WI38 (cell line): ENCODE results near the gene COL26A1.

Experiments
- H3K4me3 ChIP-seq: 2 replicates; pipeline ENCODE4 v1.5.1; 2011; ENCODE audit warnings: low read depth, mild to moderate bottlenecking, control low read depth, low read length
- CTCF ChIP-seq: IDR thresholded peaks from 2 replicates; pipeline ENCODE4 v1.5.1; 2012; ENCODE audit warnings: low read depth, mild to moderate bottlenecking, control low read depth, low read length

The COL26A1 gene

DNA sequence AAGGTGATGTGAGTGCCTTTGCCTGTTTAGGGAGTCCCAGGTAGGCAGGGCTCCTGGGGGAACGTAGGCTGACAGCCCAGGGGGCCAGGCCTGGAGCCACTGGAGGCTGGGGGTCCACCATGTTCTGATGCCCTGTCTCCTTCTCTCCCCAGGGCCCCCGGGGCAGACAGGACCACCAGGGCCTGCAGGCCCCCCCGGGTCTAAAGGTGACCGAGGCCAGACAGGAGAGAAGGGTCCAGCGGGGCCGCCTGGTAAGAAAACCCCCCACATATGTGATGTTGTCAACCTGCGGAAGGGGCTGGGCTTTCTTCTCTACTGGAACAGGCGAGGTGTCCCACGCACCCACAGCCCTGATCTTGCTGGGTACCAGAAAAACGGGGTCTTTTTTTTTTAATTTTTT is 181.2 kb downstream of the COL26A1 start:
- no peak overlapping the region for H3K4me3 ChIP-seq

GRCh38 chr7:101545441-101546190 is 182.9 kb downstream of the COL26A1 start:
- TF ChIP-seq CTCF, result no peak
- no peak overlapping the region for H3K4me3 ChIP-seq

More for the DNA sequence above, 181.2 kb downstream of the COL26A1 start:
- TF ChIP-seq CTCF, result no peak

DNA sequence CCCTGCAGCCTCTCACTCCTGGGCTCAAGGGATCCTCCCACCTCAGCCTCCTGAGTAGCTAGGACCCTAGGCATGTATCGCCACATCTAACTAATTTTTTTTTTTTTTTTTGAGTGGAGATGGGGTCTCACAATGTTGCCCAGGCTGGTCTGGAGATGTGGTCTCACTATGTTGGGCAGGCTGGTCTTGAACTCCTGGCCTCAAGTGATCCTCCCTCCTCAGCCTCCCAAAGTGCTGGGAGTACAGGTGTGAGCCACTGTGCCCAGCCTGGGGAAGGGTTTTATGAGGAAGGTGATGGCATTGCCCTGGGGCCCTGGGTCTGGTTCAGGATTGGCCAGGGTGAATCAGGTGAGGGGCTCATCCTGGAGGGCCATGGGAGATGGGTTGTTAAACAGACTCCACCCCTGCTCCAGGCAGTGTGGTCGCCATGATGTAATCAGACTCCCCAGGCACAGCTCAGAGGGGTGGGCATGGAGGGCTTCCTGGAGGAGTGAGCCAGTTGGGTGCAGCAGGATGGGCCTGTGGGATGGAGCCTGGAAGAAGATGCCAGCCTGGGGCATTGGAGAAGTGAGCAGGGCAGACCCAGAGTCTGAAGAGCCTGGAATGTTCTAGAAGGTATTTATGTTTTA is 183.7 kb downstream of the COL26A1 start:
- no peak overlapping the region for H3K4me3 ChIP-seq
- no peak for TF ChIP-seq CTCF

DNA sequence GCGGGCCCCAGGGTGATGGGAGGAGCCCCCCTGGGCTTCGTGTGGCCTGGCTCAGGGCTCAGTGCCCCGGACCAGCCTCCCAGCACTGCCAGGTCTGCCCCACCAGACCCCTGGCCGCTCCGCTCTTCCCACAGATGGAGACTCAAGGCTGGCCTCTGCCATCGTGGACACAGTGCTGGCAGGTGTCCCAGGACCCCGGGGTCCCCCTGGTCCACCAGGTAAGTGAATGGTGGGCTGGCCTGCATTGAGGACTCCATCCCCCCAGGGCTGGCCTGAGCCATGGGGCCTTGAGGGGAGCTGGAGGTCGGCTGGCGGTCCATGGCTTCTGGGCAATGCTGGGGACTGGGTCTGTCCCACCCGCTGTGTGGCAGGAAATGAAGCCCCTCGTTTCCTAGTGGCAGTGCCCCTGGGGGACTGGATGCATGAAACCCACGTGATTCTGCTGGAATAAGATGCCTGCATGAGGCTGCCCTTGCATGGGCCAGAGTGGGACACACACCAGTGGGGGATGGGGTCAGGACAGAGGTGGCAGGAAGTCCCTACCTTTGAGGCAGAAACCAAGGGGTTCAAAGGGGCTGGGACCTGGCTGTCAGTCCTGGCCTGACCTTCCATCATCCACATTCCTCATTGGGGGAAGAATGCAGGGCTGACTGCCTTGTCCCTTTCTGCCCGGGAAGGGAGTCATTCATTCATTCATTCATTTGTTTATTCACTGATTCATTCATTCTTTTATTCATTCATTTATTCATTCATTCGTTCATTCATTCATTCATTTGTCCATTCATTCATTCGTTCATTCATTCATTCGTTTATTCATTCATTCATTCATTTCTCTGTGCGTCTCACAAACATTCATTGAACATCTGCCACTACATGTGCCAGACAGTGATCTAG is 184.6 kb downstream of the COL26A1 start:
- no peak overlapping the region for H3K4me3 ChIP-seq
- TF ChIP-seq CTCF, result no peak

DNA sequence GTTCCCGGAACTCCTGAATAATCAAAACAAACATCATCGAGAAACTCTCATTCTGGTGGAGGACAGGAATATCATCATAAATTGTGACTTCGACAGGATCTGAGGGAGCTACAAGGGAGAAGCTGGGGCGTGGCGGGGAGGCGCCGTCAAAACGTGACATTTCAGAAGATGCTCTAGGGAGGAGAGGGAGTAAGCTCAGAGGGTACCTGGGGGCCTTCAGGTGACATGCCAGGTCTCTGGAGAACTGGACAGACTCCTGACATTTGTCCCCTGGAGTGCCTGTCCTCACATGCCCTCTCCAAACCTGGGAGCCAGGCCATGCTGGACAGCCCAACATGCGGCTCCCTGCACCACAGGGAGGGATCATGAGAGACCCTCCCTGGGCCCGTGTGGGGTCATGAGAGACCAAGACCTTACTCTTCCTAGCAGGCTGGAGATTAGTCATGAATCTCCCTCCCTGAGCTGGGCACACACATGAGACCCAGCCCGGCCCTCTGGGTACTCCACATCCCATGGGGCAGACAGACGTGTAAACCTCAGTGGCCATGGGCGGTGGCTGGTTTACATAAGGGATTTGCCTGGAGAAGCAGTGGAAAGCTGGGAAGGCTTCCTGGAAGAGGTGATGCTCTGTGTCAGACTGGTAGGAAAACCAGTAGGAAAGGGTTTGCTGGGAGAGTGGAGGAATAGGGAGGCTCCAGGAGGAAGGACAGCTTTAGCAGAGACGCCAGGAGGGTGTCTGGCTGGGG is 185.4 kb downstream of the COL26A1 start:
- TF ChIP-seq CTCF, result no peak
- H3K4me3 ChIP-seq, result no peak overlapping the region

GRCh38 chr7:101549734-101550133 is 187.1 kb downstream of the COL26A1 start:
- no peak overlapping the region for H3K4me3 ChIP-seq
- TF ChIP-seq CTCF, result no peak
